B cell (primary cell): Measurements from ENCODE around the gene HYDIN. TPM values are rescaled to one million over a fixed set of nuclear protein-coding genes. Genes with fewer than 3 reads are reported as not detected.
"Not testable (repeated sequence)": the region's sequence is repeated elsewhere in the genome, so short reads cannot be mapped to it uniquely, and the experiment has no call there.

Experiments used
- ATAC-seq: fragments of 200-7000 bp; cut with Tn5 transposase; one replicate; pipeline ENCODE4 v1.10.0; 2021; ENCODE audit warnings: low read depth, mild to moderate bottlenecking, moderate number of reproducible peaks, moderate library complexity
- CTCF ChIA-PET: fragments of 350-600 bp; sonication (Branson Sonifier 250); formaldehyde crosslinking; loops from one replicate; lab custom pipeline; 2021; ENCODE audit warnings: antibody characterized with exemption, inconsistent platforms; lab: Charles Lee
- POLR2A ChIA-PET: fragments of 350-600 bp; sonication (Branson Sonifier 250); formaldehyde crosslinking; loops from one replicate; lab custom pipeline; 2021; ENCODE audit warnings: antibody characterized with exemption; lab: Charles Lee
- DNase-seq: peaks from one replicate; pipeline ENCODE4 v3.0.0; 2013
- H2AFZ ChIP-seq: 2 replicates; pipeline ENCODE4 v1.6.1; 2012; ENCODE audit warnings: mild to moderate bottlenecking, low read depth, low read length; ENCODE audit not compliant: insufficient read depth, poor library complexity, severe bottlenecking
- H3K27ac ChIP-seq, 2 donors: 1 replicate in 1 of 2; 2 replicates in 1 of 2; pipeline ENCODE4 v1.5.1; 2012 to 2013; ENCODE audit warnings: low read length in 2 of 2, mild to moderate bottlenecking in 2 of 2, moderate library complexity in 1 of 2
- H3K27me3 ChIP-seq, 4 experiments: fragments of 200-600 bp in 1 of 4; sonication (generic) in 1 of 4; replicated peaks in 1 of 4; 1 replicate in 2 of 4; 2 replicates in 2 of 4; pipeline versions ENCODE4 v1.6.1 to v1.7.0; 2013 to 2016; ENCODE audit warnings: low read length in 3 of 4, mild to moderate bottlenecking in 2 of 4, mixed read lengths in 1 of 4, moderate library complexity in 1 of 4; ENCODE audit not compliant: insufficient read depth in 4 of 4, control insufficient read depth in 3 of 4; ENCODE audit errors: control extremely low read depth in 1 of 4
- H3K36me3 ChIP-seq, 2 experiments: replicated peaks in 1 of 2; 1 replicate in 1 of 2; 2 replicates in 1 of 2; pipeline versions ENCODE4 v1.6.1 to v1.7.1; 2013; ENCODE audit warnings: low read length in 1 of 2; ENCODE audit not compliant: insufficient read depth in 2 of 2, control insufficient read depth in 1 of 2; ENCODE audit errors: control extremely low read depth in 1 of 2, extremely low read depth in 1 of 2
- H3K4me1 ChIP-seq, 2 donors: fragments of 200-600 bp in 1 of 2; sonication (generic) in 1 of 2; 1 replicate in 1 of 2; 2 replicates in 1 of 2; pipeline versions ENCODE4 v1.5.1 to v1.6.1; 2013 to 2017; ENCODE audit warnings: low read length in 2 of 2; ENCODE audit not compliant: control insufficient read depth in 2 of 2, insufficient read depth in 2 of 2
- H3K4me2 ChIP-seq: replicated peaks from 2 replicates; pipeline ENCODE3; 2012; ENCODE audit warnings: mild to moderate bottlenecking, low read depth, low read length; ENCODE audit not compliant: poor library complexity, severe bottlenecking
- H3K4me3 ChIP-seq, 5 experiments: fragments of 200-600 bp in 1 of 5; sonication (generic) in 1 of 5; 1 replicate in 3 of 5; 2 replicates in 2 of 5; pipeline versions ENCODE4 v1.5.1 to v1.7.0; 2011 to 2016; ENCODE audit warnings: low read length in 4 of 5, mild to moderate bottlenecking in 4 of 5, low read depth in 2 of 5, control low read depth in 1 of 5, moderate library complexity in 1 of 5; ENCODE audit not compliant: insufficient read depth in 1 of 5; ENCODE audit errors: control extremely low read depth in 1 of 5, extremely low read depth in 1 of 5
- H3K79me2 ChIP-seq: fragments of 200-600 bp; sonication (generic); one replicate; pipeline ENCODE4 v1.6.0; 2016; ENCODE audit warnings: low read length; ENCODE audit not compliant: control insufficient read depth, insufficient read depth
- H3K9ac ChIP-seq: fragments of 200-600 bp; sonication (generic); 2 replicates; pipeline ENCODE4 v1.6.1; 2017; ENCODE audit warnings: mild to moderate bottlenecking, low read length, moderate library complexity
- H3K9me3 ChIP-seq, 3 donors: one replicate each; pipeline versions ENCODE4 v1.6.1 to v1.7.1; 2013; ENCODE audit warnings: low read length in 2 of 3; ENCODE audit not compliant: control insufficient read depth in 2 of 3, insufficient read depth in 1 of 3; ENCODE audit errors: control extremely low read depth in 1 of 3
- H4K20me1 ChIP-seq: 2 replicates; pipeline ENCODE4 v1.6.0; 2012; ENCODE audit warnings: mild to moderate bottlenecking, low read length; ENCODE audit not compliant: insufficient read depth, control insufficient read depth, poor library complexity, severe bottlenecking
- H3K27ac Mint-ChIP-seq: one replicate; pipeline ENCODE4 v1.8.0; 2021; ENCODE audit warnings: mixed read lengths
- H3K27me3 Mint-ChIP-seq: one replicate; pipeline ENCODE4 v1.8.0; 2021; ENCODE audit warnings: mixed read lengths
- H3K4me1 Mint-ChIP-seq: one replicate; pipeline ENCODE4 v1.8.0; 2021; ENCODE audit warnings: mixed read lengths
- H3K4me3 Mint-ChIP-seq: one replicate; pipeline ENCODE4 v1.8.0; 2021; ENCODE audit warnings: mixed read lengths
- H3K9me3 Mint-ChIP-seq: one replicate; pipeline ENCODE4 v1.8.0; 2022; ENCODE audit warnings: mixed read lengths; ENCODE audit not compliant: insufficient read depth
- WGBS: methylation state at CpG from one replicate; pipeline ENCODE4 v1.1.5; 2013; ENCODE audit warnings: missing lambda C conversion rate; ENCODE audit not compliant: insufficient coverage; 5-methylcytosine and 5-hydroxymethylcytosine counted together
- intact Hi-C: fragments of 100-400 bp; cut with micrococcal nuclease; formaldehyde crosslinking; loops from one replicate; pipeline ENCODE4 v1.10.0; 2022
- polyA plus RNA-seq: library from polyadenylated mRNA; depleted of rRNA; stranded (reverse); fragments of >200 nt; gene quantifications from 2 replicates; pipeline ENCODE4 v1.2.3, GENCODE V29; 2012
- total RNA-seq, 2 donors: library from RNA; stranded (reverse); fragments of 120-200 nt in 1 of 2; gene quantifications; 1 replicate in 1 of 2; 2 replicates in 1 of 2; pipeline versions ENCODE4 v1.2.3 to v1.2.4, GENCODE V29; 2013 to 2022

The HYDIN gene
- total and polyA plus RNA-seq, 2 donors (not counting 1 experiment from before 2014, with no cell fraction given): 0.10 TPM; not detected in 1

- CTCF ChIA-PET, H3K9me3 ChIP-seq, H3K27ac ChIP-seq, H3K79me2 ChIP-seq, H3K4me1 ChIP-seq, H3K9me3 Mint-ChIP-seq, H3K4me1 Mint-ChIP-seq, H3K4me2 ChIP-seq, H3K4me3 Mint-ChIP-seq, H3K36me3 ChIP-seq, H3K27me3 Mint-ChIP-seq, ATAC-seq, H4K20me1 ChIP-seq, H3K27me3 ChIP-seq, H3K4me3 ChIP-seq, POLR2A ChIA-PET, H3K27ac Mint-ChIP-seq, intact Hi-C loops, H2AFZ ChIP-seq, DNase-seq, H3K9ac ChIP-seq: not testable (repeated sequence)
- WGBS: no CpG with 5 or more reads among the region's 9 CpGs
Measured at GRCh38 chr16:70987019-70987715, 243.4 kb downstream of the HYDIN start.

GRCh38 chr16:70984675-70985074 lies 245.8 kb downstream of the HYDIN start:
- H3K36me3 ChIP-seq, H4K20me1 ChIP-seq, H3K9me3 ChIP-seq, POLR2A ChIA-PET, H3K27ac ChIP-seq, intact Hi-C loops, H2AFZ ChIP-seq, H3K4me1 ChIP-seq, H3K4me3 ChIP-seq, H3K27me3 Mint-ChIP-seq, CTCF ChIA-PET, H3K4me3 Mint-ChIP-seq, H3K4me1 Mint-ChIP-seq, DNase-seq, H3K27me3 ChIP-seq, H3K9me3 Mint-ChIP-seq, ATAC-seq, H3K79me2 ChIP-seq, H3K27ac Mint-ChIP-seq, H3K4me2 ChIP-seq, H3K9ac ChIP-seq: not testable (repeated sequence)
- no CpG with 5 or more reads among the region's 6 CpGs for WGBS

- POLR2A ChIA-PET, H3K9ac ChIP-seq, CTCF ChIA-PET, H3K4me3 ChIP-seq, H4K20me1 ChIP-seq, H3K27ac ChIP-seq, H3K4me1 Mint-ChIP-seq, H3K9me3 Mint-ChIP-seq, H3K27ac Mint-ChIP-seq, H3K27me3 ChIP-seq, DNase-seq, H2AFZ ChIP-seq, H3K27me3 Mint-ChIP-seq, H3K4me1 ChIP-seq, H3K79me2 ChIP-seq, H3K36me3 ChIP-seq, ATAC-seq, H3K9me3 ChIP-seq, intact Hi-C loops, H3K4me2 ChIP-seq, H3K4me3 Mint-ChIP-seq: not testable (repeated sequence)
- WGBS: no CpG with 5 or more reads among the region's 3 CpGs
Measured at GRCh38 chr16:70968332-70968731, 262.2 kb downstream of the HYDIN start.

GRCh38 chr16:70960169-70960568 lies 270.4 kb downstream of the HYDIN start:
- H2AFZ ChIP-seq, H3K4me2 ChIP-seq, DNase-seq, H3K4me1 ChIP-seq, H3K4me3 ChIP-seq, H3K9me3 Mint-ChIP-seq, H3K9ac ChIP-seq, CTCF ChIA-PET, H3K27ac Mint-ChIP-seq, H3K9me3 ChIP-seq, intact Hi-C loops, POLR2A ChIA-PET, H3K27me3 ChIP-seq, H3K27me3 Mint-ChIP-seq, H3K36me3 ChIP-seq, H3K27ac ChIP-seq, ATAC-seq, H3K4me3 Mint-ChIP-seq, H3K79me2 ChIP-seq, H3K4me1 Mint-ChIP-seq, H4K20me1 ChIP-seq: not testable (repeated sequence)
- no CpG with 5 or more reads among the region's 3 CpGs for whole genome bisulfite sequencing
